ENCODE results near the gene CAMK2A.

CAMK2A gene

GRCh38 chr5:150317048-150318003 lies 27.8 kb upstream of the CAMK2A start:
- no peaks in the 10 kb centered on the region for H3K36me3 ChIP-seq (ENCODE audit: control insufficient read depth, low read length)
- H3K9me3 ChIP-seq (ENCODE audit: control insufficient read depth, insufficient read depth, low read length), result no peaks in the 10 kb centered on the region
- no peaks in the 10 kb centered on the region for H3K4me1 ChIP-seq (ENCODE audit: control insufficient read depth, low read length)
- no peaks in the 10 kb centered on the region for H3F3A ChIP-seq (ENCODE audit: control insufficient read depth, insufficient read depth)
- H3K4me2 ChIP-seq (ENCODE audit: low read length), result no peak overlapping the region
- TF ChIP-seq CTCF (IDR thresholded peaks at IDR 0.05; ENCODE audit: low read depth, low read length, poor library complexity, severe bottlenecking) (no peak), EZH2phosphoT487 (IDR thresholded peaks at IDR 0.05; ENCODE audit: borderline replicate concordance, low read length) (no peak)
- no peaks in the 10 kb centered on the region for H4K20me1 ChIP-seq (ENCODE audit: control insufficient read depth, insufficient read depth, low read depth, low read length)
- peaks cover 14% of the 10 kb centered on the region for H3K27me3 ChIP-seq (ENCODE audit: control insufficient read depth, low read length)
- H3K79me2 ChIP-seq (ENCODE audit: control insufficient read depth, low read length), result no peaks in the 10 kb centered on the region
- no peak overlapping the region for H3K4me3 ChIP-seq (ENCODE audit: low read length)
- no peak overlapping the region for H3K27ac ChIP-seq (ENCODE audit: low read depth, low read length)
- H3K9me2 ChIP-seq (replicated peaks; ENCODE audit: control insufficient read depth, low read length), result no peaks in the 10 kb centered on the region

GRCh38 chr5:150316320-150316719 lies 26.7 kb upstream of the CAMK2A start:
- no peaks in the 10 kb centered on the region for H3K9me3 ChIP-seq (ENCODE audit: control insufficient read depth, insufficient read depth, low read length)

GRCh38 chr5:150315245-150315644 lies 25.7 kb upstream of the CAMK2A start:
- Histone ChIP-seq H3K4me3 (ENCODE audit: low read length) (no peak overlapping the region), H3K27ac (ENCODE audit: low read depth, low read length) (no peak overlapping the region), H4K20me1 (ENCODE audit: control insufficient read depth, insufficient read depth, low read depth, low read length) (no peaks in the 10 kb centered on the region), H3K79me2 (ENCODE audit: control insufficient read depth, low read length) (no peaks in the 10 kb centered on the region), H3K9me2 (replicated peaks; ENCODE audit: control insufficient read depth, low read length) (no peaks in the 10 kb centered on the region), H3K36me3 (ENCODE audit: control insufficient read depth, low read length) (no peaks in the 10 kb centered on the region), H3K27me3 (ENCODE audit: control insufficient read depth, low read length) (peaks cover 26% of the 10 kb centered on the region), H3F3A (ENCODE audit: control insufficient read depth, insufficient read depth) (no peaks in the 10 kb centered on the region), H3K4me1 (ENCODE audit: control insufficient read depth, low read length) (no peaks in the 10 kb centered on the region), H3K9me3 (ENCODE audit: control insufficient read depth, insufficient read depth, low read length) (no peaks in the 10 kb centered on the region), H3K4me2 (ENCODE audit: low read length) (no peak overlapping the region)
- TF ChIP-seq CTCF (IDR thresholded peaks at IDR 0.05; ENCODE audit: low read depth, low read length, poor library complexity, severe bottlenecking) (no peak), EZH2phosphoT487 (IDR thresholded peaks at IDR 0.05; ENCODE audit: borderline replicate concordance, low read length) (no peak)

More at GRCh38 chr5:150316320-150316719, 26.7 kb upstream of the CAMK2A start:
- no peak for TF ChIP-seq CTCF (IDR thresholded peaks at IDR 0.05; ENCODE audit: low read depth, low read length, poor library complexity, severe bottlenecking)
- H3K79me2 ChIP-seq (ENCODE audit: control insufficient read depth, low read length), result no peaks in the 10 kb centered on the region
- H4K20me1 ChIP-seq (ENCODE audit: control insufficient read depth, insufficient read depth, low read depth, low read length), result no peaks in the 10 kb centered on the region
- H3K4me1 ChIP-seq (ENCODE audit: control insufficient read depth, low read length), result no peaks in the 10 kb centered on the region
- no peak overlapping the region for H3K4me3 ChIP-seq (ENCODE audit: low read length)
- peaks cover 19% of the 10 kb centered on the region for H3K27me3 ChIP-seq (ENCODE audit: control insufficient read depth, low read length)
- H3K4me2 ChIP-seq (ENCODE audit: low read length), result no peak overlapping the region
- H3K9me2 ChIP-seq (replicated peaks; ENCODE audit: control insufficient read depth, low read length), result no peaks in the 10 kb centered on the region
- no peaks in the 10 kb centered on the region for H3F3A ChIP-seq (ENCODE audit: control insufficient read depth, insufficient read depth)
- no peak overlapping the region for H3K27ac ChIP-seq (ENCODE audit: low read depth, low read length)
- no peaks in the 10 kb centered on the region for H3K36me3 ChIP-seq (ENCODE audit: control insufficient read depth, low read length)
